ENCODE data around the gene ZMAT5. TPM values are rescaled to one million over a fixed set of nuclear protein-coding genes. Genes with fewer than 3 reads are reported as not detected.
A peak's percentile ranks its signal among the peaks of the same experiment; 100 is the strongest.

The ZMAT5 gene
- total and polyA plus RNA-seq, 10 of the 15 experiments (the other 5 are each of a cell fraction or from before 2014, with no cell fraction given), result 2.3 to 43.0 (median 21.9) TPM

DNA sequence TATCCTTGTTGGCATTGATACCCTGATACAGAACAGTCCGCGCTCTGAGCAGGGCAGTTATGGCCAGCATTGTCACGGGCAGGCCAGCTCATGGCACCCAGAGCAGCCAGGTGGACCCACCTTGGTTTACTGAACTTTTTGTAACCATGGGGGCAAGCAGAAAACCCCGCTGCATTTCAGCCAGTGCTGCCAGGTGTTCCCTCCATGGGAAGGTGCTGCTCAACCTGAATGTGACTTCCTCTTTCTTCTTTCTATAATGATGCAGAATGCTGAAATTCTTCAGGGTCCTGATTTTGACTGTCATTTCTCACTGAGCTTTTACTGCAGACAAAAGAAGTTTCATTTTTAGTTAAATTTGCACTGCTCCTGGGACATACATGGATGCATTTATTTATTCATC is 82.6 kb downstream of the ZMAT5 start:
- no peak for DNase-seq (ENCODE audit: low read depth, low spot score)
- Histone ChIP-seq H3K27me3 (replicated peaks in 1 of 2; ENCODE audit: control insufficient read depth in 2 of 2, insufficient read depth in 2 of 2, low read length in 1 of 2) (no peaks in the 10 kb centered on the region), H3K4me2 (ENCODE audit: control insufficient read depth, insufficient read depth) (no peak overlapping the region), H4K20me1 (ENCODE audit: control insufficient read depth, insufficient read depth) (no peaks in the 10 kb centered on the region), H2AFZ (ENCODE audit: control insufficient read depth, low read depth, low read length) (no peak overlapping the region), H3K4me1 (ENCODE audit: control insufficient read depth, insufficient read depth, low read length) (no peaks in the 10 kb centered on the region), H3K27ac (ENCODE audit: control insufficient read depth, insufficient read depth) (no peak overlapping the region), H3K36me3 (ENCODE audit: control insufficient read depth in 2 of 2, insufficient read depth in 2 of 2, low read length in 1 of 2) (peaks cover 10% of the 10 kb centered on the region in 2 experiments), H3K9ac (ENCODE audit: control insufficient read depth, insufficient read depth, low read length) (no peak overlapping the region), H3K9me3 (replicated peaks; ENCODE audit: control insufficient read depth, insufficient read depth, low read length) (no peaks in the 10 kb centered on the region), H3K79me2 (ENCODE audit: control insufficient read depth, insufficient read depth, low read length) (no peaks in the 10 kb centered on the region), H3K4me3 (no peak overlapping the region)
- SMC1A ChIA-PET (ENCODE audit: uncharacterized antibody, unreplicated experiment), result no interaction called here
- RAD21 ChIA-PET (ENCODE audit: unreplicated experiment), result interaction anchor here (1.2 kb wide), 1 partner anchor 321 kb away, joined by 4 read pairs; no protein-coding TSS in a partner anchor
- CTCF ChIA-PET, result interaction anchor here (2.3 kb wide), 1 partner anchor 321 kb away, joined by 5 read pairs; no protein-coding TSS in a partner anchor
- intact Hi-C loops (cut with micrococcal nuclease; ENCODE audit: unreplicated experiment), result no loop called here
- TF ChIP-seq SPI1 (IDR thresholded peaks at IDR 0.05; ENCODE audit: borderline replicate concordance, insufficient read depth, low read depth, low read length), result peak; percentile 54; the same call in 1 of the 2 replicates
- TF ChIP-seq MTA3 (IDR thresholded peaks at IDR 0.05; ENCODE audit: borderline replicate concordance, low read length), result no peak
- no TSS peak for BruUV-seq (replicated peaks)
- no peak for FAIRE-seq
- ATAC-seq, result no peak
- POLR2A ChIA-PET, result no interaction called here
- in situ Hi-C loops (cut with MboI), result no loop called here
- WGBS (ENCODE audit: insufficient coverage, insufficient replicate concordance, low lambda C conversion rate, missing lambda C conversion rate), result 99% methylated on average over 4 of the region's 4 CpGs

DNA sequence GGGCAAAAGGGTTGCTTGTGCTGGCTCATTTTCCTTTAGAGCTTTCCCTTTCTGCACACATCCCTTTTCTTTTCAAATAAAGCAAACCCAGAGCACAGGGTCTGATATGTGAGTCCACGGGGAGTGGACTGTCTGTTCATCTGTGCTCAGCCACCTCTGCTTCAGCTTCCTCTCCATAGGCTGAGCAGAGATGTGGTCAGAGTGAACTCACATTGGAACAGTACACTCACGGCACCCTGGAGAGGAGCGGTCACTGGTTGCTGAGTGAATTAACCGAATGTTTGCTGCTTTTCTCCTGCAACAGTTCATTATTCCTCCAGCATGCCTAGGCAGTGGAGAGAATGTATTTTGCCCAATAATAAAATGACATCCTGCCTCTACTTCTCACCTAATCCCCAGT is 83.3 kb downstream of the ZMAT5 start:
- DNase-seq (ENCODE audit: low read depth, low spot score) (no peak), FAIRE-seq (no peak), ATAC-seq (no peak)
- no peaks in the 10 kb centered on the region for H4K20me1 ChIP-seq (ENCODE audit: control insufficient read depth, insufficient read depth)
- no peaks in the 10 kb centered on the region for H3K27me3 ChIP-seq (replicated peaks in 1 of 2; ENCODE audit: control insufficient read depth in 2 of 2, insufficient read depth in 2 of 2, low read length in 1 of 2)
- peaks cover 10 to 14% of the 10 kb centered on the region in 2 experiments for H3K36me3 ChIP-seq (ENCODE audit: control insufficient read depth in 2 of 2, insufficient read depth in 2 of 2, low read length in 1 of 2)
- intact Hi-C loops (cut with micrococcal nuclease; ENCODE audit: unreplicated experiment) (no loop called here), in situ Hi-C loops (cut with MboI) (no loop called here)
- H3K4me3 ChIP-seq, result no peak overlapping the region
- H3K27ac ChIP-seq (ENCODE audit: control insufficient read depth, insufficient read depth), result no peak overlapping the region
- CTCF ChIA-PET, result interaction anchor here (1.0 kb wide), 1 partner anchor 10 kb away, joined by 3 read pairs; no protein-coding TSS in a partner anchor
- BruUV-seq (replicated peaks), result no TSS peak
- no peaks in the 10 kb centered on the region for H3K79me2 ChIP-seq (ENCODE audit: control insufficient read depth, insufficient read depth, low read length)
- SMC1A ChIA-PET (ENCODE audit: uncharacterized antibody, unreplicated experiment), result no interaction called here
- no peaks in the 10 kb centered on the region for H3K9me3 ChIP-seq (replicated peaks; ENCODE audit: control insufficient read depth, insufficient read depth, low read length)
- POLR2A ChIA-PET, result no interaction called here
- H3K4me1 ChIP-seq (ENCODE audit: control insufficient read depth, insufficient read depth, low read length), result no peaks in the 10 kb centered on the region
- no peak overlapping the region for H3K9ac ChIP-seq (ENCODE audit: control insufficient read depth, insufficient read depth, low read length)
- no peak overlapping the region for H3K4me2 ChIP-seq (ENCODE audit: control insufficient read depth, insufficient read depth)
- 99% methylated on average over 4 of the region's 4 CpGs for WGBS (ENCODE audit: insufficient coverage, insufficient replicate concordance, low lambda C conversion rate, missing lambda C conversion rate)
- H2AFZ ChIP-seq (ENCODE audit: control insufficient read depth, low read depth, low read length), result no peak overlapping the region
- RAD21 ChIA-PET (ENCODE audit: unreplicated experiment), result interaction anchor here (1.2 kb wide), 1 partner anchor 322 kb away, joined by 4 read pairs; no protein-coding TSS in a partner anchor
- TF ChIP-seq EZH2 (IDR thresholded peaks at IDR 0.05; ENCODE audit: borderline replicate concordance, control insufficient read depth, low read depth, low read length) (no peak), EED (IDR thresholded peaks at IDR 0.05; ENCODE audit: low read depth) (no peak), CEBPB (IDR thresholded peaks at IDR 0.05; ENCODE audit: borderline replicate concordance in 1 of 2, low read depth in 2 of 2, low read length in 2 of 2) (no peak), MTA2 (IDR thresholded peaks at IDR 0.05; ENCODE audit: low read depth) (no peak), NBN (IDR thresholded peaks at IDR 0.05) (no peak), PML (IDR thresholded peaks at IDR 0.05; ENCODE audit: low read length) (no peak), SMAD5 (IDR thresholded peaks at IDR 0.05; ENCODE audit: low read depth) (no peak), MYC (IDR thresholded peaks at IDR 0.05; ENCODE audit: insufficient read depth, insufficient read length, insufficient replicate concordance, low read length, severe bottlenecking) (no peak), SMARCA5 (IDR thresholded peaks at IDR 0.05) (no peak)
- TF ChIP-seq, protein P1, sequence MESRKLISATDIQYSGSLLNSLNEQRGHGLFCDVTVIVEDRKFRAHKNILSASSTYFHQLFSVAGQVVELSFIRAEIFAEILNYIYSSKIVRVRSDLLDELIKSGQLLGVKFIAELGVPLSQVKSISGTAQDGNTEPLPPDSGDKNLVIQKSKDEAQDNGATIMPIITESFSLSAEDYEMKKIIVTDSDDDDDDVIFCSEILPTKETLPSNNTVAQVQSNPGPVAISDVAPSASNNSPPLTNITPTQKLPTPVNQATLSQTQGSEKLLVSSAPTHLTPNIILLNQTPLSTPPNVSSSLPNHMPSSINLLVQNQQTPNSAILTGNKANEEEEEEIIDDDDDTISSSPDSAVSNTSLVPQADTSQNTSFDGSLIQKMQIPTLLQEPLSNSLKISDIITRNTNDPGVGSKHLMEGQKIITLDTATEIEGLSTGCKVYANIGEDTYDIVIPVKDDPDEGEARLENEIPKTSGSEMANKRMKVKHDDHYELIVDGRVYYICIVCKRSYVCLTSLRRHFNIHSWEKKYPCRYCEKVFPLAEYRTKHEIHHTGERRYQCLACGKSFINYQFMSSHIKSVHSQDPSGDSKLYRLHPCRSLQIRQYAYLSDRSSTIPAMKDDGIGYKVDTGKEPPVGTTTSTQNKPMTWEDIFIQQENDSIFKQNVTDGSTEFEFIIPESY (IDR thresholded peaks at IDR 0.05), result no peak
- TF ChIP-seq, protein P2, sequence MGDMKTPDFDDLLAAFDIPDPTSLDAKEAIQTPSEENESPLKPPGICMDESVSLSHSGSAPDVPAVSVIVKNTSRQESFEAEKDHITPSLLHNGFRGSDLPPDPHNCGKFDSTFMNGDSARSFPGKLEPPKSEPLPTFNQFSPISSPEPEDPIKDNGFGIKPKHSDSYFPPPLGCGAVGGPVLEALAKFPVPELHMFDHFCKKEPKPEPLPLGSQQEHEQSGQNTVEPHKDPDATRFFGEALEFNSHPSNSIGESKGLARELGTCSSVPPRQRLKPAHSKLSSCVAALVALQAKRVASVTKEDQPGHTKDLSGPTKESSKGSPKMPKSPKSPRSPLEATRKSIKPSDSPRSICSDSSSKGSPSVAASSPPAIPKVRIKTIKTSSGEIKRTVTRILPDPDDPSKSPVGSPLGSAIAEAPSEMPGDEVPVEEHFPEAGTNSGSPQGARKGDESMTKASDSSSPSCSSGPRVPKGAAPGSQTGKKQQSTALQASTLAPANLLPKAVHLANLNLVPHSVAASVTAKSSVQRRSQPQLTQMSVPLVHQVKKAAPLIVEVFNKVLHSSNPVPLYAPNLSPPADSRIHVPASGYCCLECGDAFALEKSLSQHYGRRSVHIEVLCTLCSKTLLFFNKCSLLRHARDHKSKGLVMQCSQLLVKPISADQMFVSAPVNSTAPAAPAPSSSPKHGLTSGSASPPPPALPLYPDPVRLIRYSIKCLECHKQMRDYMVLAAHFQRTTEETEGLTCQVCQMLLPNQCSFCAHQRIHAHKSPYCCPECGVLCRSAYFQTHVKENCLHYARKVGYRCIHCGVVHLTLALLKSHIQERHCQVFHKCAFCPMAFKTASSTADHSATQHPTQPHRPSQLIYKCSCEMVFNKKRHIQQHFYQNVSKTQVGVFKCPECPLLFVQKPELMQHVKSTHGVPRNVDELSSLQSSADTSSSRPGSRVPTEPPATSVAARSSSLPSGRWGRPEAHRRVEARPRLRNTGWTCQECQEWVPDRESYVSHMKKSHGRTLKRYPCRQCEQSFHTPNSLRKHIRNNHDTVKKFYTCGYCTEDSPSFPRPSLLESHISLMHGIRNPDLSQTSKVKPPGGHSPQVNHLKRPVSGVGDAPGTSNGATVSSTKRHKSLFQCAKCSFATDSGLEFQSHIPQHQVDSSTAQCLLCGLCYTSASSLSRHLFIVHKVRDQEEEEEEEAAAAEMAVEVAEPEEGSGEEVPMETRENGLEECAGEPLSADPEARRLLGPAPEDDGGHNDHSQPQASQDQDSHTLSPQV (IDR thresholded peaks at IDR 0.05), result no peak

All from GM12878 (cell line).